Upper lobe of left lung (tissue), 6 donors: ENCODE results near the gene CD99L2. TPM values are rescaled to one million over a fixed set of nuclear protein-coding genes. Genes with fewer than 3 reads are reported as not detected.

Experiments used
- ATAC-seq, 2 donors: fragments of 200-7000 bp; cut with Tn5 transposase; one replicate each; pipeline ENCODE4 v1.9.1; 2022; ENCODE audit warnings: mild to moderate bottlenecking in 2 of 2, moderate library complexity in 2 of 2; ENCODE audit not compliant: low FRiP score in 2 of 2
- DNase-seq, 2 donors: peaks; one replicate each; pipeline ENCODE4 v3.0.0-alpha.2; 2019 to 2020
- H3K27ac ChIP-seq, 4 donors: fragments of 200-600 bp; sonication (generic); one replicate each; pipeline ENCODE4 v1.5.1; 2016 to 2019
- H3K27me3 ChIP-seq, 4 donors: fragments of 200-600 bp; sonication (generic); one replicate each; pipeline ENCODE4 v1.5.1; 2017 to 2019
- H3K36me3 ChIP-seq, 4 donors: fragments of 200-600 bp; sonication (generic); one replicate each; pipeline ENCODE4 v1.5.1; 2016 to 2019
- H3K4me1 ChIP-seq, 4 donors: fragments of 200-600 bp; sonication (generic); one replicate each; pipeline ENCODE4 v1.5.1; 2018 to 2019
- H3K4me3 ChIP-seq, 4 donors: fragments of 200-600 bp; sonication (generic); one replicate each; pipeline ENCODE4 v1.5.1; 2017 to 2019; ENCODE audit warnings: mild to moderate bottlenecking in 2 of 4, moderate library complexity in 1 of 4
- H3K9me3 ChIP-seq, 4 donors: fragments of 200-600 bp; sonication (generic); one replicate each; pipeline ENCODE4 v1.5.1; 2018 to 2019
- CTCF ChIP-seq, 6 experiments: fragments of 450-650 bp in 4 of 6; fragments of 200-600 bp in 2 of 6; sonication (generic) in 2 of 6; IDR thresholded peaks; one replicate each; pipeline ENCODE4 v1.5.1; 2016 to 2019; ENCODE audit warnings: antibody characterized with exemption in 6 of 6
- EP300 ChIP-seq, 4 donors: sonication (generic); formaldehyde crosslinking; IDR thresholded peaks; one replicate each; pipeline ENCODE4 v1.5.1; 2017; ENCODE audit warnings: antibody characterized with exemption in 4 of 4, control low read depth in 2 of 4
- POLR2A ChIP-seq, 4 donors: fragments of 450-650 bp; IDR thresholded peaks; one replicate each; pipeline ENCODE4 v1.5.1; 2016 to 2017; ENCODE audit warnings: antibody characterized with exemption in 4 of 4, mild to moderate bottlenecking in 2 of 4
- POLR2AphosphoS5 ChIP-seq, 2 donors: sonication (generic); formaldehyde crosslinking; IDR thresholded peaks; one replicate each; pipeline ENCODE4 v1.5.1; 2017; ENCODE audit warnings: antibody characterized with exemption in 2 of 2
- WGBS, 2 donors: methylation state at CpG; one replicate each; pipeline ENCODE4 v1.1.5; 2017 to 2018; 5-methylcytosine and 5-hydroxymethylcytosine counted together
- total RNA-seq, 6 donors: library from RNA; depleted of rRNA in 4 of 6; stranded (reverse); fragments of >200 nt in 4 of 6; gene quantifications; one replicate each; pipeline versions ENCODE4 v1.1.0 to v1.2.1, GENCODE V29; 2016 to 2021
- donor health status: DM: no; HTN: no; CAD: no; lungs with moderate emphysema.
- donor health status: DM: no; HTN: yes; CAD: no; lungs with severe emphysema.

Gene CD99L2
- total RNA-seq, 6 donors from 2014 or later = 16.8 to 41.6 (median 34.9) TPM

GRCh38 chrX:150871341-150871811 lies 27.1 kb downstream of the CD99L2 start:
- Histone ChIP-seq H3K27me3 (no peaks in the 10 kb centered on the region), H3K36me3 (no peaks in the 10 kb centered on the region), H3K4me1 (peaks cover 0 to 6% (median 0%) of the 10 kb centered on the region in 4 donors), H3K9me3 (no peaks in the 10 kb centered on the region), H3K4me3 (no peak overlapping the region), H3K27ac (no peak overlapping the region)
- 59 to 82% methylated on average over 3 of the region's 3 CpGs for WGBS, 2 donors
- no peak for DNase-seq
- TF ChIP-seq EP300 (IDR thresholded peaks at IDR 0.05) (no peak), CTCF (IDR thresholded peaks at IDR 0.05) (no peak), POLR2AphosphoS5 (IDR thresholded peaks at IDR 0.05) (no peak), POLR2A (IDR thresholded peaks at IDR 0.05) (no peak)
- no peak for ATAC-seq

- no peak for TF ChIP-seq CTCF (IDR thresholded peaks at IDR 0.05)
- TF ChIP-seq POLR2AphosphoS5 (IDR thresholded peaks at IDR 0.05) = no peak
- TF ChIP-seq EP300 (IDR thresholded peaks at IDR 0.05) = no peak
- no peak for TF ChIP-seq POLR2A (IDR thresholded peaks at IDR 0.05)
- no peak for DNase-seq
- H3K4me3 ChIP-seq = no peak overlapping the region
Observed at GRCh38 chrX:150870487-150871340, 27.8 kb downstream of the CD99L2 start.

GRCh38 chrX:150870029-150870428 lies 28.4 kb downstream of the CD99L2 start:
- Histone ChIP-seq H3K27ac (no peak overlapping the region), H3K9me3 (no peaks in the 10 kb centered on the region), H3K36me3 (no peaks in the 10 kb centered on the region), H3K27me3 (no peaks in the 10 kb centered on the region), H3K4me3 (no peak overlapping the region), H3K4me1 (peaks cover 0 to 6% (median 0%) of the 10 kb centered on the region in 4 donors)
- TF ChIP-seq EP300 (IDR thresholded peaks at IDR 0.05) = no peak
- no peak for TF ChIP-seq POLR2A (IDR thresholded peaks at IDR 0.05)
- no peak for TF ChIP-seq POLR2AphosphoS5 (IDR thresholded peaks at IDR 0.05)
- TF ChIP-seq CTCF (IDR thresholded peaks at IDR 0.05) = no peak
- WGBS, 2 donors = 38 to 78% methylated on average over 4 of the region's 4 CpGs
- DNase-seq (no peak), ATAC-seq (no peak)

More at GRCh38 chrX:150870487-150871340, 27.8 kb downstream of the CD99L2 start:
- no peaks in the 10 kb centered on the region for H3K27me3 ChIP-seq
- no peak for ATAC-seq
- 70 to 73% methylated on average over 7 of the region's 7 CpGs for WGBS, 2 donors
- H3K9me3 ChIP-seq = no peaks in the 10 kb centered on the region
- peaks cover 0 to 6% (median 0%) of the 10 kb centered on the region in 4 donors for H3K4me1 ChIP-seq
- H3K36me3 ChIP-seq = no peaks in the 10 kb centered on the region
- H3K27ac ChIP-seq = no peak overlapping the region

- no peak overlapping the region for H3K27ac ChIP-seq
- H3K4me1 ChIP-seq = peaks cover 0 to 6% (median 0%) of the 10 kb centered on the region in 4 donors
- TF ChIP-seq EP300 (IDR thresholded peaks at IDR 0.05) = no peak
- TF ChIP-seq POLR2AphosphoS5 (IDR thresholded peaks at IDR 0.05) = no peak
- TF ChIP-seq CTCF (IDR thresholded peaks at IDR 0.05) = no peak
- no peak for TF ChIP-seq POLR2A (IDR thresholded peaks at IDR 0.05)
- H3K9me3 ChIP-seq = no peaks in the 10 kb centered on the region
- H3K4me3 ChIP-seq = no peak overlapping the region
- H3K36me3 ChIP-seq = no peaks in the 10 kb centered on the region
- 80 to 83% methylated on average over 3 of the region's 3 CpGs for WGBS, 2 donors
- DNase-seq (peak in 1 of 2 donors; percentile 36), ATAC-seq (no peak)
- no peaks in the 10 kb centered on the region for H3K27me3 ChIP-seq
Observed at GRCh38 chrX:150869450-150869849, 29.0 kb downstream of the CD99L2 start.
